DMS79 treated with DMSO at 0.1 percent for 48 hours (cell line): ENCODE measurements around the gene MEGF10.

Experiments
- DNase-seq: peaks from one replicate; lab custom pipeline; 2025; lab: John Stamatoyannopoulos, UW

The MEGF10 gene

DNA sequence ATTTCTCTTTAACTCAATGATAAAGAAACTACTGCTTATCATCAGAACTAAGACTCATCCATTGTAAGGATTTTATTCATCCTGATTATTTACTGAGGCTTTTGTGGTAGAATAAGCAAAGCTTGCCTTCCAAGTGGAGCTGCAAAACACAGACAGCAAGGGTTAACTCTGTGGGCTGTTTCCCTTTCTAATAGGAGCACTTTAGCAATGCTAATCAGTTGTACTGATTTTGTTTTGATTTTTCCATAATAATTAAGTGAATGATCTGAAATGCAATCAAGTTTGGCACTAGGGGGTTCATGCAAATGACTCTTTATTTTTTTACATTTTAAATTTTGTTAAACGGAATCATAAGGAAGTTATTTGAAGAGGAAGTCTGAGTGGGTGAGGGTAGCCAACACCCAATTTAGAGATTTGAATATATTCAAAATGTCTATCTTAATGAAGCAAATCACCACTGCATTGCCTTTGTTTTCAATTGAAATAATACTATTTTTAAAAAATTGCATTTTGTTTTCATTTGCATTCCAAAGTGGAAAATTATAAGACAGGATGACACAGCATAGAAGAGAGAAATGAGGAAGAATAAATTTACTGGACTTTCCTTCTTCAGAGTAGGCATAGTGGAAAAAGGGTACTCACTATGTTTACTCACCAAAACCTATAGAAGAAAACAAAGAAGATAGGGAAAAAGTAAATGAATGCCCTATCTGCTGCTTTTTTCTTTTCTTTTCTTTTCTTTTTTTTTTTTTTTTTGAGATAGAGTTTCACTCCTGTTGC is 36.6 kb downstream of the MEGF10 start:
- DNase-seq = no peak

DNA sequence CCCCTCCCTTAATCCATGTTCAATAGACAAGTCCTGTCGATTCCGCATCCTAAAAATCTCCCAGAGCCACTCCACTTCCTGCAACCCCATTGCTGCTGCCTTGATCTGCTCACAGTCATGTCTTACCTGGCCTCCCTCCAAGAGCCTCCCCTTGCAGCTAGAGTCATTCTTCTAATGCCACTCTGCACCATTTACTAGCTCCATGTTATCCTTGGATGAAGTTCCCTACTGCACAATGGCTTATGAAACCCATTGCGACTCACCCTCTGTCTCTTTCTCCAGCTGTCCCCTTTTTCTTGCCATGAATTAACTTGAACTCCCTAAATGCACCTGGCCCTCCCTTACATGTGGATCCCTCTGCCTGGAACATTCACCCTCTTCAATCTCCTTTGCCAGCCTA is 39.5 kb downstream of the MEGF10 start:
- no peak for DNase-seq

GRCh38 chr5:127331890-127332649 is 41.5 kb downstream of the MEGF10 start:
- DNase-seq = no peak

DNA sequence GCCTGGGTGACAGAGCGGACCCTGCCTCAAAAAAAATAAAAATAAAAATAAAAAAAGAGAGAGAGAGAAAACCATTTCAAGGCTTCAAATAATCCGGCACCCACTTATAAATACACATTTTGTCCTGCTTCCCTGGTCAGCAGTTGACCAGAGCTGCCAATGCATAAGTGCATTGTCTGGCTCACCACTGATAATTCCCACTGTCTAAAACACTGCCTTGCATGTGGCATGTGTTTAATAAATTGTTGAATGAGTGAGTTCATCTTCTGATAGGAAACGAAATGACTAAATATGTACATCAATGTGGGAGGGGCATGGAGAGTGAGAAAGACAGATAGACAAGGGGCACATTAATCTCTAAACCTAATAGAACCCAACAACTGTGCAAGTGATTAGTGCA is 42.9 kb downstream of the MEGF10 start:
- DNase-seq = no peak

- no peak for DNase-seq
Observed at GRCh38 chr5:127335381-127335780, 44.8 kb downstream of the MEGF10 start.

- no peak for DNase-seq
Observed at GRCh38 chr5:127337876-127338275, 47.3 kb downstream of the MEGF10 start.

- no peak for DNase-seq
Observed at GRCh38 chr5:127338501-127338900, 47.9 kb downstream of the MEGF10 start.

DNA sequence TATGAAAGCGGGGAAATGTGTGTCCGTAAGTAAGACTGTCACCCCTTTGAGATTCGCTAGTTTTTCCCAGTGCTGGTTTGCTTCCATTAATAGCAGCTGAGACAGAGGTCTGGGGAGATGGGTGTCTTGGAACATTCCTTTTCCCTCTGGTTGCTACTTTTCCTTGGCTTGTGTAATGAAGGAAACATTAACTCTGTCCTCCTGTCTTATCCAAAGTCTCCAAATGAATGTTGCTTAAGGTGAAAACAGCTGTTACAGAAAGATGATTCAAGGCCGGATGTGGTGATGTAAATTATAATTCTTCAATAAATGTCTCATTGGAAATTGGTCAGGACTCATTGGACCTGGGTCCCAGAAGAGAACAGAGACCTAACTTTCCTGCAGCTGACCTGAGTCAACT is 50.0 kb downstream of the MEGF10 start:
- no peak for DNase-seq

- no peak for DNase-seq
Observed at GRCh38 chr5:127342364-127342763, 51.8 kb downstream of the MEGF10 start.

- DNase-seq = no peak
Observed at GRCh38 chr5:127343313-127343712, 52.7 kb downstream of the MEGF10 start.

DNA sequence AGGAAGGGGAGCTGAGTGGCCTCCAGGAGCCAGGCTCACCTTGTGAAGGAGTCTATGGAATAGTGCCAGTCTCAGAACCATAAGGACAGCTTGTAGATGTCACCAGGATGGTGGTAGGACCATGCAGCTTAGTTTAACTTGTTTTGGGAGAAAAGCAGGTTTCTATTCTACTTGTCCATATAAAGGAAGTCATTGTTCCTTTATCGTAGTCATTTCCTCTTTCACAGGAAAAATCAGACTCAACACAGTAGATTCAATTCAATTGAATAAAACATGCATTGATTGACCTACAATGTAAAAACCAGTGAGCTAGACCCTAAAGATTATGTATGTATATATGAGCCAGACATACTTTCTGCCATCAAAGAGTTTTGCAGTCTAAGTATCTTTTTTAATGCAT is 53.3 kb downstream of the MEGF10 start:
- no peak for DNase-seq

GRCh38 chr5:127344931-127345330 is 54.3 kb downstream of the MEGF10 start:
- DNase-seq = no peak

- no peak for DNase-seq
Observed at GRCh38 chr5:127351418-127351817, 60.8 kb downstream of the MEGF10 start.

GRCh38 chr5:127352068-127352467 is 61.5 kb downstream of the MEGF10 start:
- no peak for DNase-seq

GRCh38 chr5:127353327-127353726 is 62.7 kb downstream of the MEGF10 start:
- DNase-seq = no peak

- no peak for DNase-seq
Observed at GRCh38 chr5:127353796-127354195, 63.2 kb downstream of the MEGF10 start.

DNA sequence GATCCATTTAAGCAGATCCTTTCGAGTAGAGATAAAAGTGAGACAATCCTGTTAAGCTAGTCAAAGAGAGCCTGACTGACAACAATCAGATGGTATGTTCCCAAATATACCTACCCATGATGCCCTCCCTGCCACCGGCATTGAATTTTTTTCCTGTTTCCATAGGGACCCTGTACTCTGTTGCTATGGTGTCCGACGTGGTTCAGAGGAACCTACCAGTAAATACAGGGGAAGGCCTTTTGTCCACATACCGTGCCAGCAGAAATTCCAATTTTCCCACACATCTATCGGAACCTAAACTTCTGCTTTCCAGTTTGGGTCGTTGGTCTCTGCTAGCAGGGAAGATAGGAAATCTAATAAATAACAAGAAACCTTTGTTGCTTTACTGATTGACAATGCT is 64.7 kb downstream of the MEGF10 start:
- DNase-seq = no peak

DNA sequence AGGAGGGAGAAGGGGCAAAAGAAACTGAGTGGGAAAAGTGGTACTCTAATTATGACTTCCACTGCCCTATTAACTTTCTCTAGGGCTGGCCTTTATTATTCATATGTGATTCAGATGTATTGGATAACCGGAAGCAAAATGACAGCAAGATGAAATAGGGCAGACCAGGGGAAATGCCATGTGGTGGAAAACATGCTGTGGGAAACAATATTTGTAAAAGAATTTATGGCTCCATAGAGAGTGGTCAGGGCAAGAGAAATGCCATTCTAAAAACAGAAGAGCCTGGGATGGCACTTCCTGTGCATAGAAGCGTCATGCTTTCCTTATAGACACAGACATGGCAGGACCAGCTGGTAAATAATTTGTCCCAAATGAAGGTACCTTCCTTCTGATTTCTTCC is 67.7 kb downstream of the MEGF10 start:
- no peak for DNase-seq

- no peak for DNase-seq
Observed at GRCh38 chr5:127358740-127359139, 68.1 kb downstream of the MEGF10 start.

DNA sequence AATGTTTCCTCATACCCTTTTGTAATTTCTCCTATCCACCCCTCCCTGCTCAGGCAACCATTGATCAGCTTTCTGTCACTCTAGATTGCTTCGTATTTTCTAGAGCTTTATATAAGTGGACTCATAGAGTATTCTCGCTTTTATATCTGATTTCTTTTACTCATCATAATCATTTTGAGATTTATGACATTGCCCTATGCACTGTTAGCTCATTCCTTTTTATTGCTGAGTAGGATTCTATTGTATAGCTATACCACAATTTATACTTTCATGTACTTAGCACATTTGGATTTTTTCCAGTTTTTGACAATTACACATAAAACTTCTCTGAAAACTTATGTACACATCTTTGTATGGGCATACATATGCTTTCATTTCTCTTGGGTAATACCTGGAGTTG is 68.9 kb downstream of the MEGF10 start:
- DNase-seq = no peak

GRCh38 chr5:127363403-127363802 is 72.8 kb downstream of the MEGF10 start:
- DNase-seq = no peak

- DNase-seq = no peak
Observed at GRCh38 chr5:127367029-127367428, 76.4 kb downstream of the MEGF10 start.

DNA sequence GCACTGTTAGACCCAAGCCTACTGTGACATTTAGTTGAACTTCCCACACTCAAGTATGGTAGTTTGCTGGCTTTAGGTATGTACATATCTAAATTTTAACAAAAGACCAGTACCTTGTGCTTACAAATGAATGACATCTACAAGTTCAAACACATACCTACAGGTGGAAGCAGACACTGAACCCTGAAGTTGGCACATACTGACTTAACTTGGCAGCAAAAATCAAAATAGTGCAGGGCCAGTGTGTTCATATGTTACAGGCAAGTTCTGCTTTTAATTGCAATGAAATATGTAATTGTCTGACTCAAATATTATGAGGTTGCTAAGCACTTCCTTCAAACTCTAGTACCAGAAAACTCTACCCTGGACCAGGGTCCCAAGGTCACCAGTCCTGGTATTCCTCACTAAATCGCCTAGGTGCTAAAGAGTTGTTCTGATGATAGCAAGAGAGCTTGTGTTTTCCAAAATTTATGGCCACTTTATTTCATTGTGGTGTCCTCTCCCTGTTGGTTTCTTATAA is 77.4 kb downstream of the MEGF10 start:
- DNase-seq = no peak
